ENCODE data around the gene ELF2.
"Not testable (repeated sequence)": the region's sequence is repeated elsewhere in the genome, so short reads cannot be mapped to it uniquely, and the experiment has no call there.

The ELF2 gene

DNA sequence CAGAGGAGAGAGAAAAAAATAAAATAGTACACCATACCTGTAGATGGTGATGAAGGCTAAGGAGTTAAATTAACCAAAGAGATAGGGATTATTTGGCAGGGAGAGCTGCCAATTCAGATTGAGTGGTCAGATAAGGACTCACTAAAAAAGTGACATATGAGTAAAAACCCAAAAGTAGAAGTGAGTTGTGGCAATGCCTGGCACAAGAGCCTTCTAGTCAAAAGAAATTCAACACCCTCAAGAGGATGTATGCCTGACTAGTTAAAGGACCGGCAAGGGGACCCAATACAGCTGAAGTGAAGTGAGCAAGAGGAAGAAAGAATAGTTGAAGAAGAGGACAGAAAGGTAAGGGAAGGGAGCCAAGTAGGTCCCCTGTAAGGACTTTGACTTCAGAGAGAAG lies 34.9 kb downstream of the ELF2 start:
- DNase-seq: no peak

DNA sequence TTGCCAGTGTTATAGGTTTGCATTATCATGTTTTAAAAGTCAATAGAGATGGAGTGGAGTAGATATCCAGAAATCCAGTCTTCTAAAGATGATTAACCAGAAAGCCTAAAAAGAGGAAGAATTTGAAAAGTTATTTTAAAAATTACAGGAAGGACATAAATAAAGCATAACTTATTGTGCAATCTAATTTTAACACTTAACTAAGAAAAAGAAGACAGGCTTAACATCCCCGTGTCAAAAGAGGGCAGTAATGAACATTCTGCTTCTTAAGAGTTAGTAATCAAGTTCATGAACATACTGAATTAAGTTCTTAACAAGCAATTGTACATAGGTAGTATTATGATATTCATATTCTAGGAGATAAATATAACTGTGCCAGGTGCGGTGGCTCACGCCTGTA lies 39.3 kb downstream of the ELF2 start:
- no peak for DNase-seq

DNA sequence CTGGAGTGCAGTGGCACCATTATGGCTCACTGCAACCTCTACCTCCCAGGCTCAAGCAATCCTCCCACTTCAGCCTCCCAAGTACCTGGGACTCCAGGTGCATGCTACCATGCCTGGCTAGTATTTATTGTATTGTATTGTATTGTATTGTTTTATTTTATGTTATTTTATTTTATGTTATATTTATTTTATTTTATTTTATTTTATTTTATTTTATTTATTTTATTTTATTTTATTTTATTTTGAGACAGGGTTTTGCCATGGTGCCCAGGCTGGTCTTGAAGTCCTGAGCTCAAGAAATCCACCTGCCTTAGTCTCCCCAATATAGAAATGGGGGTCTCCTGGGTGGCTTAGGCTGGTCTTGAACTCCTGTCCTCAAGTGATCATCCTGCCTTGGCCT lies 42.6 kb downstream of the ELF2 start:
- DNase-seq: no peak

- DNase-seq: no peak
These were observed 45.7 kb downstream of the ELF2 start for GRCh38 chr4:139131209-139131870.

GRCh38 chr4:139129206-139129605 lies 47.8 kb downstream of the ELF2 start:
- no peak for DNase-seq

DNA sequence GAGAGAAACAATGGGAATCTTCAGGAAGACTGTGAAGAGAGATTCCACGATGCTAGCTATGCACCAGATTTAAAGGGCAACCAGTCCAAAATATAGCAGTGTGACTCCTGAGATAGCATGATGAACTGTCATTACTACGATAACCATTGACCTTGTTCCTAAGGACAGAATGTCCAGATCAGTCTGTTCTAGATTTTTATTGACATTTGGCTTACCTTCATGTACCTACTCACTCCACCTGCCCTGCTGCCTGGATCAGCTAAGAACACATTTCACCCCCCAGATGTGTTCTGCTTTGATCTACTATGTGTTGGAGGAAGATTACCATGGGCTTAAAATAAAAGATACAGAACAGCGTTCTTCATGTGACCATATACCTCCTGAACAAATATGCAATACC lies 50.1 kb downstream of the ELF2 start:
- DNase-seq: no peak

DNA sequence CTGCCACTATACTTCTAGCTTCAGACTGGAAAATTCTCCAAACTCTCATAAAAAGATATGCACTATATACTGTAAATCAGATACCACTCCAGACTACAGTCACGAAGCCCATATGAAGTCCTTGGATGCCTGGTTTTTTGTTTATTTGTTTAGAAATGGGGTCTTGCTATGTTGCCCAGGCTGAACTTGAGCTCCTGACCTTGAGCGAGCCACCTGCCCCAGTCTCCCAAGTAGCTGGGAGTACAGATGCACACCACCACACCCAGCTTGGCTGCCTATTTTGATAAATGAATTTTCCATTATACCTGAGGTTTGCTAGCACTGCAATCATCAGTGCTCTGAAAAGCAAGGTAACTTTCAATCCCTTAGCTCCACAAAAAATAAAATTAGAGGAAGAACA lies 53.1 kb downstream of the ELF2 start:
- no peak for DNase-seq

DNA sequence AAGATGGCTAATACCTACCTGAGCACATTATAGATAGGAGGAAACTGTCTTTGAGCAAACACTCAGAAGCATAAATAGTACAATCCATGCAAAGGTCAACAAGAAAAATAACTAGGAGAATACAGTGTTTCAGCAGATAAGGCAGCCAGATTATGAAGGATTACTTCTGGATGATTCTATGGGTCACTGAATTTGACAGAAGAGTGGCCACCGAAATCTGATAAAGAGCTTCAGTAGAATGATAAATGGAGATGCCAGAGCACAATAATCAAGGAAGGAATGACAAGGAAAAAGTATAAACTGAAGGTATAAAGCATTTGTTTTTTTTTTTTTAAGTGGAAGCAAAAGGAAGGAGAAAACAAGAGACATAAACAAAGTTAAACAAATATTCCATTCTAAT lies 58.7 kb downstream of the ELF2 start:
- no peak for DNase-seq

DNA sequence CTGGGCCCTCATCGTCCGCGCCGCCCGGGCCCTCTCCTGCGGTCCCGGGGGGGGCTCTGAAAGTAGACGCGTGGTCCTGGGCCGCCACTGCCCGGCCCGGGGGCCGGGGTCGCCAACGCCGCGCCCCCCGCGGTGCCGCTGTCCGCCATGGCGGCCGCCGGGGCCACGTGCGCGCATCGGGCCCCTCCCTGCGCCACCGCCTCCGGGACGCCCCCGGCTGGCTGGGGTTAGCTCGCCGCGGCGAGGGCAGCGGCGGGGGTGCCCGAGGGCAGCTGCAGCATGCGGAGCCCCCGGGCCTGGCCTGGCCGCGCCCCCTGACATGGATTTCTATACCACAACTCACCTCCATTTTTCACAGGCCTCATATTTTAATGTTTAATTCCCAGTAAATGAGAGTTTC lies 61.8 kb downstream of the ELF2 start:
- DNase-seq: no peak

DNA sequence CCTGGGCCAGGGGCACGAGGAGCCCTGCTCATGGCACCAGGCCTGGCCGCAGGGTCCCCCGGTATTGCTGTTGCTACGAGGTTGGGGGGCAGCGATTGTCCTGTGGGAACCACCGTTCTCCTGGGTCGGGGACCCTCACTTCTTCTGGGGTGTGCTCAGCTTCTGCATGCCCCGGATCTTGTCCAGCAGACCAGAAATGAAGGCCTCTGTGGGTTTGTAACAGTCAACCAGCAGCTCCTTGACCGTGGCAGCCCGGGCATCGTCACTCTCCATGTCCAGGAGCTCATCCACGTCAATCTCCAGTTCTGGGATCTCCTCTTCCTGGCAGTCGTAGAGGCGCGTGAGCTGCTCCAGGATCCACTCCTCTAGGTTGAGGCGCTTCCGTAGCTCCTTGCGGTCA lies 62.2 kb downstream of the ELF2 start:
- not testable (repeated sequence) for DNase-seq

GRCh38 chr4:139112650-139113049 lies 64.4 kb downstream of the ELF2 start:
- DNase-seq: no peak

DNA sequence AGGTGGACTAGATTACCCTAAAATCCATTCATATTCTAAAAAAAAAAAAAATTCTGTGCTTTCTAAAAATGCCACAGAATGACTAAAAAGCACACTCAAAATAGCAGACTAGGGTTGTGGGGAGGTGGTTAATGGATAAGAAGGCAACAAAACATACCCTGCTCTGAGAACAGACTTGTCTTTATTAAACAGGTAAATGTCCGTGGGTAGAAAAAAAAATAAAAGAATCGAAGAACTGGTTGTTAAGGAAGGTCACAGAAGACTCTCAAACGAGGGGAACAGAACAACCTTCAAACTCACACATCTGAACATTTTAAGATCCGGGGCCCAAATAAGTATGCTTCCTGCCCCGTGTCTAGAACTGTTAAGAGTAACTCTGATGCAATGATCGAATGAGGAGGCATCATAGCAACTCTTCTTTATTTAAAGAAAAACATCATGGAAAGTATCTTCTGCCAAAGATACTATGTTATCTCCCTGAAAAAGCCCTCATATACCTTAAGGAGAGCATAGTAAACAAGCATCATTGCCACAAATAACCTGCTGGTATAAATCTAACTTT lies 68.4 kb downstream of the ELF2 start:
- DNase-seq: no peak

DNA sequence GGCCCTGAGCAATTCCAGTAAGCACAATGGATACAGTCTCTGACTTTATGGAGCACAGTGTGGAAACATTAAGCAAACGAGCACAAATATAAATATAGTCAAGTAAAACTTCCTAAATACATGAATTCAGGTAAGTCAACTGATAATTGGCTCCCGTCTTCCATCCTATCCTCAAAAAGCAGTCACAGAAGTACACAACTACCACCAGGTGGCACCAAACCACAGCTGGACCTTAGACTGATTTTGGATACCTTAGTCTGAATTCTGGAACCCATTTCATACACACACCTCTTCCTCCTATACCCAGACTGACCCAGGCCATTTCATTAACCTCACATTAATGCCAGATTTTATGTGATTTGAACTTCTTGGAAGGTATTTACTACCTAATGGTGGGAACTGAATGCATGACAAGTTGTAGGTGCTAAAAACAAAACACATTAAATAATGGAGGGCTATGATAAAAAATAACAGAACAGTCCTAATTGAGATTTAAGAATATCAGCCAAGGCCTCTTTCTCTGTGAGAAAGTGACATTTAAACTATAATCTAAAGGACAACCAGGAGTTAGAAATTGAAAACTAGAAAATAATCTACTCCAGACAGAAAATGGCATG lies 77.5 kb downstream of the ELF2 start:
- peak; percentile 68 for DNase-seq

DNA sequence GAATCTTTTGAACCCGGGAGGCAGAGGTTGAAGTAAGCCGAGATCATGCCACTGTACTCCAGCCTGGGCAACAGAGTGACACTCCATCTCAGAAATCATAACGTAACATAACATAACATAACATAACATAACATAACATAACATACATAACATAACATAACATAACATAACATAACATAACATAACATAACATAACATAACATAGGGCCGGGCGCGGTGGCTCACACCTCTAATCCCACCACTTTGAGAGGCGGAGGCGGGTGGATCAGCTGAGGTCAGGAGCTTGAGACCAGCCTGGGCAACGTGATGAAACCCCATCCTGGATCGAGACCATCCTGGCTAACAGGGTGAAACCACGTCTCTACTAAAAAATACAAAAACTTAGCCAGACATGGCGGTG lies 84.7 kb downstream of the ELF2 start:
- DNase-seq: no peak

DNA sequence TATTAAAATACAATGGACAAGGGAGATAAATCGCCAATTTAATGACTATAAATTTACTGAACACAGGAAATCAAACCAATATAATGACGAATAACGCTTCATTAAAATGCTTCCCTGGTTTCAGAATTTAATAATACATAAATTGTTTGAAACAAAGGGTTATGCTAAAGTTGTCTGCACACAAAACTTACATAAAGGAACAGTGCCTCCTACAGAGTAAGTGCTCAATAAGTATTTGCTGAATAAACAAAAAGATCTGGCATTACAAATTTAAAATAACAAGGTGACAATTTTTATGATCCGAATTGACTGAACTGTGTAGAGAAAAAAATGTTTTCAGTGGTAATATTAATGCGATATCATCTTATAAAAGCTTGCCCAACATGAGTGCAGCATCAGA lies 91.9 kb downstream of the ELF2 start:
- no peak for DNase-seq

- no peak for DNase-seq
These were observed 92.3 kb downstream of the ELF2 start for GRCh38 chr4:139084804-139085093.

GRCh38 chr4:139083956-139084803 lies 92.8 kb downstream of the ELF2 start:
- peak; percentile 93 for DNase-seq

- DNase-seq: no peak
These were observed 93.4 kb downstream of the ELF2 start for GRCh38 chr4:139083607-139083955.

- DNase-seq: peak; percentile 95
These were observed 94.0 kb downstream of the ELF2 start for GRCh38 chr4:139082750-139083606.

DNA sequence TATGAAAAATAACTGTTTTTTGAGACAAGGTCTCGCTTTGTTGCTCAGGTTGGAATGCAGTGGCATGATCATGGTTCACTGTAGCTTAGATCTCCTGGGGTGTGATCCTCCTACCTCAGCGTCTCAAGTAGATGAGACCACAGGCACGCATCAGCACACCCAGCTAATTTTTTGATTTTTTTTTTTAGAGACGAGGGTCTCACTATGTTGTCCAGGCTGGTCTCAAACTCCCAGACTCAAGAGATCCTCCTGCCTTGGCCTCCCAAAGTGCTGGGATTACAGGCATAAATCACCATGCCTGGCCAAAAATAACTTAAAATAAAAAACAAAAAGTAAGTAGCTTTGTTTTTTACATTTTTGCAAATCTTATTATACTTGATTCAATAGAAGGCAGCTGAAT lies 98.1 kb downstream of the ELF2 start:
- DNase-seq: no peak

GRCh38 chr4:139077567-139078355 lies 99.3 kb downstream of the ELF2 start:
- DNase-seq: no peak

DNA sequence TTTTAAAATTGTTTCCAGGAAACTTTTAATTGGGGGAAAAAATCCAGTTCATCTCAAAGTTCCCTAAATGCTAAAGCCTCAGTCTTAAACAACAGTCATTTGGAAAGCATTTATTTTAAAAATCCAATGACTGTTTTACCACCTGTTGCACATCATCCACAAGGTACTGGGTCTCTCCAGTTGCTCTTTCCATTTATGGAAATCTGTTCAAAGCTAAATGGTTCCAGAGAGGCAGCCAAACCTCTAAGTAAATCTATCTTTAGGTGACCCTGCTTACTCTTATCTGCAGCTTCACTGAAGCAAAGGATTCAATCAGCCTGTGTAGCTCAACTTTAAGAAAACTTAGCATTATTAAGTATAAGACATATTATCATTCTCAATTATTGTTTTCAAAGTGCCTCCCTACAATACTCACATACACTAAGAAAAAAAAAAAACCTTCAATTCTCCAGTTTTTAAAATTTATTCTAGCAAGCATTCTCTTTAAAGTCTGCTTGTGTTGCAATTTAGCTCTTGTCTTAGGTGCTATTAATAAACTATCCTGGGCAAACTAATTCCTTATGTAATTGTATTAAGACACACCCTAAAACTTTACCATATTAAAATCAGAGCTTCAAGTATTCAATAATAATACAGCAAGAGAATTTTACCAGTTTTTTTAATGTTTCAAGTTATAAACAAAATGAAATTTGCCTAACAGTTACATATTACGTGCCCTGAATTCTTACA lies 100.8 kb downstream of the ELF2 start:
- no peak for DNase-seq

Data from right forelimb (tissue), 1 donor.